Measurements from ENCODE around the gene CAPN11. TPM values are rescaled to one million over a fixed set of nuclear protein-coding genes. Genes with fewer than 3 reads are reported as not detected.
A peak's percentile ranks its signal among the peaks of the same experiment; 100 is the strongest.

CAPN11 gene
- total and polyA plus RNA-seq, 2 donors from 2014 or later: 0.39 to 2.3 TPM

- no peak for FAIRE-seq
- Histone ChIP-seq H3K9ac (ENCODE audit: low read length in 3 of 3) (no peak overlapping the region), H3K4me3 (ENCODE audit: low read length in 3 of 3) (no peak overlapping the region), H3K36me3 (ENCODE audit: control insufficient read depth in 2 of 3, insufficient read depth in 3 of 3, low read length in 3 of 3) (no peaks in the 10 kb centered on the region), H3K9me3 (ENCODE audit: control insufficient read depth in 2 of 3, insufficient read depth in 1 of 3, low read length in 3 of 3) (no peaks in the 10 kb centered on the region), H3K4me1 (ENCODE audit: control insufficient read depth in 2 of 3, insufficient read depth in 2 of 3, low read depth in 1 of 3, low read length in 3 of 3) (no peaks in the 10 kb centered on the region), H3K27me3 (ENCODE audit: control insufficient read depth, insufficient read depth, low read length) (no peaks in the 10 kb centered on the region), H3K27ac (ENCODE audit: low read depth in 2 of 2, low read length in 2 of 2) (no peak overlapping the region)
- intact Hi-C loops (cut with DNase I): no loop called here
- TF ChIP-seq CTCF (IDR thresholded peaks at IDR 0.05; ENCODE audit: borderline replicate concordance, extremely low read depth, insufficient read depth): no peak
- no peak for DNase-seq
These were observed 28.0 kb downstream of the CAPN11 start for GRCh38 chr6:44186635-44187025.

GRCh38 chr6:44188819-44189218, 30.2 kb downstream of the CAPN11 start:
- no peaks in the 10 kb centered on the region for H3K36me3 ChIP-seq (ENCODE audit: control insufficient read depth in 2 of 3, insufficient read depth in 3 of 3, low read length in 3 of 3)
- H3K4me3 ChIP-seq (ENCODE audit: low read length in 3 of 3): no peak overlapping the region
- no peak for FAIRE-seq
- no peaks in the 10 kb centered on the region for H3K9me3 ChIP-seq (ENCODE audit: control insufficient read depth in 2 of 3, insufficient read depth in 1 of 3, low read length in 3 of 3)
- DNase-seq: no peak
- H3K4me1 ChIP-seq (ENCODE audit: control insufficient read depth in 2 of 3, insufficient read depth in 2 of 3, low read depth in 1 of 3, low read length in 3 of 3): no peaks in the 10 kb centered on the region
- no peak for TF ChIP-seq CTCF (IDR thresholded peaks at IDR 0.05; ENCODE audit: borderline replicate concordance, extremely low read depth, insufficient read depth)
- no peak overlapping the region for H3K9ac ChIP-seq (ENCODE audit: low read length in 3 of 3)
- H3K27ac ChIP-seq (ENCODE audit: low read depth in 2 of 2, low read length in 2 of 2): no peak overlapping the region
- no peaks in the 10 kb centered on the region for H3K27me3 ChIP-seq (ENCODE audit: control insufficient read depth, insufficient read depth, low read length)
- intact Hi-C loops (cut with DNase I): no loop called here

- Histone ChIP-seq H3K9ac (ENCODE audit: low read length in 3 of 3) (no peak overlapping the region), H3K4me1 (ENCODE audit: control insufficient read depth in 2 of 3, insufficient read depth in 2 of 3, low read depth in 1 of 3, low read length in 3 of 3) (no peaks in the 10 kb centered on the region), H3K27ac (ENCODE audit: low read depth in 2 of 2, low read length in 2 of 2) (no peak overlapping the region), H3K27me3 (ENCODE audit: control insufficient read depth, insufficient read depth, low read length) (no peaks in the 10 kb centered on the region), H3K4me3 (ENCODE audit: low read length in 3 of 3) (no peak overlapping the region), H3K36me3 (ENCODE audit: control insufficient read depth in 2 of 3, insufficient read depth in 3 of 3, low read length in 3 of 3) (no peaks in the 10 kb centered on the region), H3K9me3 (ENCODE audit: control insufficient read depth in 2 of 3, insufficient read depth in 1 of 3, low read length in 3 of 3) (no peaks in the 10 kb centered on the region)
- TF ChIP-seq CTCF (IDR thresholded peaks at IDR 0.05; ENCODE audit: borderline replicate concordance, extremely low read depth, insufficient read depth): no peak
- FAIRE-seq (no peak), DNase-seq (peak in 1 of 5 donors; percentile 15)
- intact Hi-C loops (cut with DNase I): no loop called here
These were observed 30.6 kb downstream of the CAPN11 start for GRCh38 chr6:44189257-44189656.

GRCh38 chr6:44190715-44191114, 32.1 kb downstream of the CAPN11 start:
- no peaks in the 10 kb centered on the region for H3K9me3 ChIP-seq (ENCODE audit: control insufficient read depth in 2 of 3, insufficient read depth in 1 of 3, low read length in 3 of 3)
- H3K4me1 ChIP-seq (ENCODE audit: control insufficient read depth in 2 of 3, insufficient read depth in 2 of 3, low read depth in 1 of 3, low read length in 3 of 3): no peaks in the 10 kb centered on the region
- H3K27ac ChIP-seq (ENCODE audit: low read depth in 2 of 2, low read length in 2 of 2): no peak overlapping the region
- FAIRE-seq: no peak
- no peaks in the 10 kb centered on the region for H3K36me3 ChIP-seq (ENCODE audit: control insufficient read depth in 2 of 3, insufficient read depth in 3 of 3, low read length in 3 of 3)
- DNase-seq: no peak
- intact Hi-C loops (cut with DNase I): no loop called here
- TF ChIP-seq CTCF (IDR thresholded peaks at IDR 0.05; ENCODE audit: borderline replicate concordance, extremely low read depth, insufficient read depth): no peak
- no peak overlapping the region for H3K9ac ChIP-seq (ENCODE audit: low read length in 3 of 3)
- H3K4me3 ChIP-seq (ENCODE audit: low read length in 3 of 3): no peak overlapping the region
- H3K27me3 ChIP-seq (ENCODE audit: control insufficient read depth, insufficient read depth, low read length): no peaks in the 10 kb centered on the region
